HepG2 (cell line): ENCODE data around the gene LDLRAD4. TPM values are rescaled to one million over a fixed set of nuclear protein-coding genes. Genes with fewer than 3 reads are reported as not detected.
A peak's percentile ranks its signal among the peaks of the same experiment; 100 is the strongest.

Experiments
- ARID2 ChIP-seq: sonication (generic); formaldehyde crosslinking; IDR thresholded peaks from 2 replicates; pipeline ENCODE4 v1.8.1; 2022; ENCODE audit warnings: mild to moderate bottlenecking, missing genetic modification reagents, borderline replicate concordance
- CCDC6 ChIP-seq: sonication (generic); formaldehyde crosslinking; IDR thresholded peaks from 2 replicates; pipeline ENCODE4 v1.8.1; 2022; ENCODE audit warnings: mild to moderate bottlenecking, missing genetic modification reagents, moderate library complexity
- KDM4B ChIP-seq: sonication (generic); formaldehyde crosslinking; IDR thresholded peaks from 2 replicates; pipeline ENCODE4 v1.4.0; 2020; ENCODE audit warnings: missing genetic modification reagents
- MED13 ChIP-seq: sonication (generic); formaldehyde crosslinking; IDR thresholded peaks from 2 replicates; pipeline ENCODE4 v1.5.0; 2020; ENCODE audit warnings: missing genetic modification reagents
- NFYB ChIP-seq: sonication (generic); formaldehyde crosslinking; IDR thresholded peaks from 2 replicates; pipeline ENCODE4 v1.4.0; 2020; ENCODE audit warnings: missing genetic modification reagents
- NR2F2 ChIP-seq: IDR thresholded peaks from 2 replicates; pipeline ENCODE4 v1.6.1; 2012; ENCODE audit warnings: low read depth, inconsistent platforms, borderline replicate concordance
- SP140L ChIP-seq: sonication (generic); formaldehyde crosslinking; IDR thresholded peaks from 2 replicates; pipeline ENCODE4 v1.4.0; 2020; ENCODE audit warnings: missing genetic modification reagents, borderline replicate concordance
- TRAFD1 ChIP-seq: sonication (generic); formaldehyde crosslinking; IDR thresholded peaks from 2 replicates; pipeline ENCODE4 v1.5.1; 2020; ENCODE audit warnings: missing genetic modification reagents, mild to moderate bottlenecking, borderline replicate concordance
- ZEB1 ChIP-seq: IDR thresholded peaks from 2 replicates; pipeline ENCODE4 v1.6.1; 2012; ENCODE audit warnings: mild to moderate bottlenecking, low read depth, inconsistent platforms; ENCODE audit not compliant: insufficient replicate concordance
- ZNF18 ChIP-seq: sonication (generic); formaldehyde crosslinking; IDR thresholded peaks from 2 replicates; pipeline ENCODE4 v1.8.0; 2022; ENCODE audit warnings: mild to moderate bottlenecking, missing genetic modification reagents; ENCODE audit not compliant: insufficient replicate concordance
- ZNF234 ChIP-seq: sonication (generic); formaldehyde crosslinking; conservative IDR thresholded peaks from 2 replicates; pipeline ENCODE4 v1.5.1; 2020; ENCODE audit warnings: mild to moderate bottlenecking, missing genetic modification reagents
- ZNF432 ChIP-seq: sonication (generic); formaldehyde crosslinking; IDR thresholded peaks from 2 replicates; pipeline ENCODE4 v1.5.0; 2020; ENCODE audit warnings: missing genetic modification reagents, mild to moderate bottlenecking, borderline replicate concordance
- ZNF704 ChIP-seq: sonication (generic); formaldehyde crosslinking; IDR thresholded peaks from 2 replicates; pipeline ENCODE4 v1.8.1; 2023; ENCODE audit warnings: mild to moderate bottlenecking, inconsistent platforms, moderate library complexity, missing genetic modification reagents, borderline replicate concordance
- polyA plus RNA-seq, 8 experiments: library from polyadenylated mRNA; depleted of rRNA in 3 of 8; stranded (reverse) in 7 of 8; unstranded in 1 of 8; fragments of >200 nt; fragmentation: Illumina TruSeq in 4 of 8; extraction: Trizol in 4 of 8; gene quantifications; 2 replicates each; pipeline versions ENCODE4 v1.2.1 to v1.2.3, GENCODE V29; 2011 to 2016; ENCODE audit warnings: low read depth in 4 of 8, missing spikeins in 1 of 8, mixed read lengths in 1 of 8; ENCODE audit not compliant: insufficient read depth in 1 of 8
- total RNA-seq, 5 experiments: library from RNA; depleted of rRNA; stranded (reverse); fragments of >200 nt; fragmentation: Illumina TruSeq; extraction: Trizol; gene quantifications; 2 replicates each; pipeline ENCODE4 v1.2.3, GENCODE V29; 2016; ENCODE audit warnings: low read depth in 1 of 5
- TF ChIP-seq, protein P1 (sequence below): sonication (generic); formaldehyde crosslinking; IDR thresholded peaks from 2 replicates; pipeline ENCODE4 v1.4.0; 2020; ENCODE audit warnings: mild to moderate bottlenecking, missing genetic modification reagents
- TF ChIP-seq, protein P2 (sequence below): sonication (generic); formaldehyde crosslinking; IDR thresholded peaks from 2 replicates; pipeline ENCODE4 v1.4.0; 2020; ENCODE audit warnings: missing genetic modification reagents
- TF ChIP-seq, protein P3 (sequence below): sonication (generic); formaldehyde crosslinking; IDR thresholded peaks from 2 replicates; pipeline ENCODE4 v1.4.0; 2020; ENCODE audit warnings: mild to moderate bottlenecking, missing genetic modification reagents, borderline replicate concordance
- TF ChIP-seq, protein P4 (sequence below): IDR thresholded peaks from 2 replicates; pipeline ENCODE4 v1.6.1; 2012; ENCODE audit warnings: inconsistent platforms

LDLRAD4 gene
- total and polyA plus RNA-seq, 2 of the 13 experiments (the other 11 are each of a cell fraction or from before 2014, with no cell fraction given), result 13.6 to 20.9 TPM

- TF ChIP-seq ZEB1 (peak; percentile 90), NFYB (CRISPR knock-in tag) (peak; percentile 60), SP140L (CRISPR knock-in tag) (no peak), ZNF234 (CRISPR knock-in tag) (no peak), ZNF704 (no peak), MED13 (CRISPR knock-in tag) (no peak), ARID2 (CRISPR knock-in tag) (0 out of 2 replicates have a peak, but pooled peaks have one; percentile 60), ZNF18 (CRISPR knock-in tag) (peak; percentile 98), NR2F2 (no peak), KDM4B (no peak), ZNF432 (no peak), CCDC6 (no peak), TRAFD1 (CRISPR knock-in tag) (no peak)
- TF ChIP-seq, protein P1, sequence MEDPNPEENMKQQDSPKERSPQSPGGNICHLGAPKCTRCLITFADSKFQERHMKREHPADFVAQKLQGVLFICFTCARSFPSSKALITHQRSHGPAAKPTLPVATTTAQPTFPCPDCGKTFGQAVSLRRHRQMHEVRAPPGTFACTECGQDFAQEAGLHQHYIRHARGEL (CRISPR knock-in tag), result no peak
- TF ChIP-seq, protein P2, sequence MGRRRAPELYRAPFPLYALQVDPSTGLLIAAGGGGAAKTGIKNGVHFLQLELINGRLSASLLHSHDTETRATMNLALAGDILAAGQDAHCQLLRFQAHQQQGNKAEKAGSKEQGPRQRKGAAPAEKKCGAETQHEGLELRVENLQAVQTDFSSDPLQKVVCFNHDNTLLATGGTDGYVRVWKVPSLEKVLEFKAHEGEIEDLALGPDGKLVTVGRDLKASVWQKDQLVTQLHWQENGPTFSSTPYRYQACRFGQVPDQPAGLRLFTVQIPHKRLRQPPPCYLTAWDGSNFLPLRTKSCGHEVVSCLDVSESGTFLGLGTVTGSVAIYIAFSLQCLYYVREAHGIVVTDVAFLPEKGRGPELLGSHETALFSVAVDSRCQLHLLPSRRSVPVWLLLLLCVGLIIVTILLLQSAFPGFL (CRISPR knock-in tag), result no peak
- TF ChIP-seq, protein P3, sequence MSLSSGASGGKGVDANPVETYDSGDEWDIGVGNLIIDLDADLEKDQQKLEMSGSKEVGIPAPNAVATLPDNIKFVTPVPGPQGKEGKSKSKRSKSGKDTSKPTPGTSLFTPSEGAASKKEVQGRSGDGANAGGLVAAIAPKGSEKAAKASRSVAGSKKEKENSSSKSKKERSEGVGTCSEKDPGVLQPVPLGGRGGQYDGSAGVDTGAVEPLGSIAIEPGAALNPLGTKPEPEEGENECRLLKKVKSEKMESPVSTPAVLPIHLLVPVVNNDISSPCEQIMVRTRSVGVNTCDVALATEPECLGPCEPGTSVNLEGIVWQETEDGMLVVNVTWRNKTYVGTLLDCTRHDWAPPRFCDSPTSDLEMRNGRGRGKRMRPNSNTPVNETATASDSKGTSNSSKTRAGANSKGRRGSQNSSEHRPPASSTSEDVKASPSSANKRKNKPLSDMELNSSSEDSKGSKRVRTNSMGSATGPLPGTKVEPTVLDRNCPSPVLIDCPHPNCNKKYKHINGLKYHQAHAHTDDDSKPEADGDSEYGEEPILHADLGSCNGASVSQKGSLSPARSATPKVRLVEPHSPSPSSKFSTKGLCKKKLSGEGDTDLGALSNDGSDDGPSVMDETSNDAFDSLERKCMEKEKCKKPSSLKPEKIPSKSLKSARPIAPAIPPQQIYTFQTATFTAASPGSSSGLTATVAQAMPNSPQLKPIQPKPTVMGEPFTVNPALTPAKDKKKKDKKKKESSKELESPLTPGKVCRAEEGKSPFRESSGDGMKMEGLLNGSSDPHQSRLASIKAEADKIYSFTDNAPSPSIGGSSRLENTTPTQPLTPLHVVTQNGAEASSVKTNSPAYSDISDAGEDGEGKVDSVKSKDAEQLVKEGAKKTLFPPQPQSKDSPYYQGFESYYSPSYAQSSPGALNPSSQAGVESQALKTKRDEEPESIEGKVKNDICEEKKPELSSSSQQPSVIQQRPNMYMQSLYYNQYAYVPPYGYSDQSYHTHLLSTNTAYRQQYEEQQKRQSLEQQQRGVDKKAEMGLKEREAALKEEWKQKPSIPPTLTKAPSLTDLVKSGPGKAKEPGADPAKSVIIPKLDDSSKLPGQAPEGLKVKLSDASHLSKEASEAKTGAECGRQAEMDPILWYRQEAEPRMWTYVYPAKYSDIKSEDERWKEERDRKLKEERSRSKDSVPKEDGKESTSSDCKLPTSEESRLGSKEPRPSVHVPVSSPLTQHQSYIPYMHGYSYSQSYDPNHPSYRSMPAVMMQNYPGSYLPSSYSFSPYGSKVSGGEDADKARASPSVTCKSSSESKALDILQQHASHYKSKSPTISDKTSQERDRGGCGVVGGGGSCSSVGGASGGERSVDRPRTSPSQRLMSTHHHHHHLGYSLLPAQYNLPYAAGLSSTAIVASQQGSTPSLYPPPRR, result peak; percentile 41; the same call in 1 of the 2 replicates
- TF ChIP-seq, protein P4, sequence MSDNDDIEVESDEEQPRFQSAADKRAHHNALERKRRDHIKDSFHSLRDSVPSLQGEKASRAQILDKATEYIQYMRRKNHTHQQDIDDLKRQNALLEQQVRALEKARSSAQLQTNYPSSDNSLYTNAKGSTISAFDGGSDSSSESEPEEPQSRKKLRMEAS, result peak; percentile 79
These were observed 42.8 kb upstream of the LDLRAD4 start (continued) for GRCh38 chr18:13175754-13176210.
